ENCODE data around the gene SNRPF. TPM values are rescaled to one million over a fixed set of nuclear protein-coding genes. Genes with fewer than 3 reads are reported as not detected.

Gene SNRPF
- total RNA-seq, 4 donors from 2014 or later, result 4.3 to 7.1 (median 4.6) TPM

GRCh38 chr12:95859947-95860850 lies 1.4 kb downstream of the SNRPF start:
- Histone ChIP-seq H3K4me3 (peak overlapping the region; percentile 85 to 86), H3K4me1 (peaks cover 4 to 27% (median 16%) of the 10 kb centered on the region in 3 donors), H3K27me3 (no peaks in the 10 kb centered on the region), H3K27ac (no peak overlapping the region), H3K9me3 (no peaks in the 10 kb centered on the region), H3K36me3 (peaks cover 5 to 39% of the 10 kb centered on the region in 2 donors)
- WGBS, 2 donors (ENCODE audit: low coverage in 1 of 2), result 52 to 53% methylated on average over 7 of the region's 10 CpGs
- no peak for ATAC-seq
- TF ChIP-seq, protein P1, sequence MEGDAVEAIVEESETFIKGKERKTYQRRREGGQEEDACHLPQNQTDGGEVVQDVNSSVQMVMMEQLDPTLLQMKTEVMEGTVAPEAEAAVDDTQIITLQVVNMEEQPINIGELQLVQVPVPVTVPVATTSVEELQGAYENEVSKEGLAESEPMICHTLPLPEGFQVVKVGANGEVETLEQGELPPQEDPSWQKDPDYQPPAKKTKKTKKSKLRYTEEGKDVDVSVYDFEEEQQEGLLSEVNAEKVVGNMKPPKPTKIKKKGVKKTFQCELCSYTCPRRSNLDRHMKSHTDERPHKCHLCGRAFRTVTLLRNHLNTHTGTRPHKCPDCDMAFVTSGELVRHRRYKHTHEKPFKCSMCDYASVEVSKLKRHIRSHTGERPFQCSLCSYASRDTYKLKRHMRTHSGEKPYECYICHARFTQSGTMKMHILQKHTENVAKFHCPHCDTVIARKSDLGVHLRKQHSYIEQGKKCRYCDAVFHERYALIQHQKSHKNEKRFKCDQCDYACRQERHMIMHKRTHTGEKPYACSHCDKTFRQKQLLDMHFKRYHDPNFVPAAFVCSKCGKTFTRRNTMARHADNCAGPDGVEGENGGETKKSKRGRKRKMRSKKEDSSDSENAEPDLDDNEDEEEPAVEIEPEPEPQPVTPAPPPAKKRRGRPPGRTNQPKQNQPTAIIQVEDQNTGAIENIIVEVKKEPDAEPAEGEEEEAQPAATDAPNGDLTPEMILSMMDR (IDR thresholded peaks at IDR 0.05), result no peak
- TF ChIP-seq POLR2AphosphoS5 (IDR thresholded peaks at IDR 0.05) (no peak), EP300 (IDR thresholded peaks at IDR 0.05) (no peak), POLR2A (IDR thresholded peaks at IDR 0.05) (no peak)

DNA sequence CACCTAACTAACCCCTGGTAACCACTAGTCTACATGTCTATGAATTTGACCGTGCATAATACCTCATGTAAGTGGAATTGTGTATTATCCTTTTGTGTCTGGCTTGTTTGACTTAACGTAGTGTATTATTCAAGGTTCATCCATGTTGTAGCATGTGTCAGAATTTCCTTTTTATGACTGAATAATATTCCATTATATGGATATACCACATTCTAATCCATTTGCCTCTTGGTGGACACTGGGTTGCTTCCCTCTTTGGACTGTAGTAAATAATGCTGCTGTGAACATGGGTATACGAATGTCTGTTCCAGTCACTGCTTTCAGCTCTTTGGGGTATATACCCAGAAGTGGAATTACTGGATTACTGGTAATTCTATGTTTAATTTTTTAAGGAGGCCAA lies 3.3 kb downstream of the SNRPF start:
- Histone ChIP-seq H3K27me3 (no peaks in the 10 kb centered on the region), H3K27ac (no peak overlapping the region), H3K4me3 (no peak overlapping the region), H3K4me1 (peaks cover 4 to 27% (median 16%) of the 10 kb centered on the region in 3 donors), H3K36me3 (peaks cover 5 to 58% of the 10 kb centered on the region in 2 donors), H3K9me3 (no peaks in the 10 kb centered on the region)
- TF ChIP-seq POLR2AphosphoS5 (IDR thresholded peaks at IDR 0.05) (no peak), EP300 (IDR thresholded peaks at IDR 0.05) (no peak), POLR2A (IDR thresholded peaks at IDR 0.05) (no peak)
- TF ChIP-seq, protein P1 (IDR thresholded peaks at IDR 0.05), result no peak
- 93 to 100% methylated on average over 2 to 3 of the region's 3 CpGs for WGBS, 2 donors (ENCODE audit: low coverage in 1 of 2)
- no peak for ATAC-seq

DNA sequence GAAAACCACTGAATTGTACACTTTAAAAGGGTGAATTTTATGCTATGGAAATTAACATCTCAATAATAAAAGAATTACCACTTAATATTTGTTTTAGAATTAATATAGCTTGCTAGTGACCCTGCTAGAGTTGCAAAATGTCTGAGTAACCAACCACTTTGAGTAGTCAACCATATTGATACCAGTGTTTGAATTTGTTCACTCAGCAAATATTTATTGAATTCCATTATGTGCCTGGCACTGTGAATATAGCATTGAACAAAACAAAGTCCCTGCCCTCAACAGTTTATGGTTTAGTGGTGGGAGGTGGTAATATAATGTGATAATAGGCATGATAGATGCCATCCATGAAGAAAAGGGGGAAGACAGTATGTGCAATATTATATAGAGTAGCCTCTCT lies 4.6 kb downstream of the SNRPF start:
- peaks cover 4 to 21% (median 11%) of the 10 kb centered on the region in 3 donors for H3K4me1 ChIP-seq
- no peak for ATAC-seq
- no peak overlapping the region for H3K27ac ChIP-seq
- peaks cover 5 to 68% of the 10 kb centered on the region in 2 donors for H3K36me3 ChIP-seq
- H3K4me3 ChIP-seq, result no peak overlapping the region
- no peaks in the 10 kb centered on the region for H3K9me3 ChIP-seq
- H3K27me3 ChIP-seq, result no peaks in the 10 kb centered on the region
- TF ChIP-seq POLR2A (IDR thresholded peaks at IDR 0.05) (no peak), EP300 (IDR thresholded peaks at IDR 0.05) (no peak), POLR2AphosphoS5 (IDR thresholded peaks at IDR 0.05) (no peak)
- TF ChIP-seq, protein P1 (IDR thresholded peaks at IDR 0.05), result no peak

DNA sequence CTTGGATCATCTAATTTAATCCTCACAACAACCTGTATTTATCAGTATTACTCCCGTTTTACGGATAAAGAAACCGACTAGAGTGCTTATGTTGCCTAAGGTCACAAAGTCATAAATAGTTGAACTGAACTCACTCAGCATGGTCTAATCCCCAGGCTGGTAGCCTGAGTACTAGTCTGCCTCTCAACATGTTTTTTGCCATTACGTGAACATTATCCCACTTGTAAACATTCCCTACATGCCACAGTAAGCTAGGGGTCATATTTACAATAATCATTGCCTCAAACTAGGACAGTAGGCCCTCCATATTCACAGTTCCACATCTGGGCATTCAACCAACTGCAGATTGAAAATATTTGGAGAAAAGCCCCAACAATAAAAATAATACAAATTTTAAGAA lies 12.1 kb downstream of the SNRPF start:
- no peak overlapping the region for H3K4me3 ChIP-seq
- WGBS, 2 donors (ENCODE audit: low coverage in 1 of 2), result 90 to 93% methylated on average over 3 to 4 of the region's 4 CpGs
- no peaks in the 10 kb centered on the region for H3K27me3 ChIP-seq
- H3K9me3 ChIP-seq, result no peaks in the 10 kb centered on the region
- no peak for ATAC-seq
- TF ChIP-seq EP300 (IDR thresholded peaks at IDR 0.05), result no peak
- TF ChIP-seq POLR2AphosphoS5 (IDR thresholded peaks at IDR 0.05), result no peak
- no peak for TF ChIP-seq POLR2A (IDR thresholded peaks at IDR 0.05)
- TF ChIP-seq, protein P1 (IDR thresholded peaks at IDR 0.05), result no peak
- peaks cover 0 to 50% of the 10 kb centered on the region in 2 donors for H3K36me3 ChIP-seq
- no peaks in the 10 kb centered on the region for H3K4me1 ChIP-seq
- H3K27ac ChIP-seq, result no peak overlapping the region

DNA sequence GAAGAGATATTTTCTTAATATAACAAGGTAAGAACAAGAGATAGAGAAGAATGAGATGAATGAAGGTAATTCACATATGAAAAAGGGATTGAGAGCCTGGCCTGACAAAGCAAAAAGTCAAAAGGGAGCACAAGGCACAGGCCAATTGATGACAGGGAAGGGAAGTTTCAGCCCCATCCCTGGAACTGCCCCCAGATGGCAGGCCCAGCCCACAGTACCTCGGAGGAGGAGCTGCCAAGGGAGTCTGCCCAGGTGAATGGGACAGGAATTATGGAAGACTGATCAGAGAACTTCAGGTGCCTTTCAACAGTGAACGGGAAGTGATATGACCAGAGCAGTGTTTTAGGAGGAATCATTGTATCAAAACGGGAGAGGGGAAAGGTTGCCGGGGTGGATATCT lies 15.7 kb downstream of the SNRPF start:
- 60 to 89% methylated on average over 1 to 4 of the region's 4 CpGs for WGBS, 2 donors (ENCODE audit: low coverage in 1 of 2)
- H3K4me1 ChIP-seq, result no peaks in the 10 kb centered on the region
- ATAC-seq, result no peak
- H3K4me3 ChIP-seq, result no peak overlapping the region
- TF ChIP-seq, protein P1 (IDR thresholded peaks at IDR 0.05), result no peak
- no peak for TF ChIP-seq EP300 (IDR thresholded peaks at IDR 0.05)
- no peak for TF ChIP-seq POLR2A (IDR thresholded peaks at IDR 0.05)
- no peak for TF ChIP-seq POLR2AphosphoS5 (IDR thresholded peaks at IDR 0.05)
- H3K9me3 ChIP-seq, result no peaks in the 10 kb centered on the region
- peaks cover 0 to 22% of the 10 kb centered on the region in 2 donors for H3K36me3 ChIP-seq
- no peaks in the 10 kb centered on the region for H3K27me3 ChIP-seq
- H3K27ac ChIP-seq, result no peak overlapping the region
